AG08396 (cell line): ENCODE results near the gene SNRPB2.

ENCODE experiments used
- DNase-seq: peaks from one replicate; pipeline ENCODE4 v3.0.0; 2012; ENCODE audit warnings: low spot score, mixed read lengths

SNRPB2 gene

DNA sequence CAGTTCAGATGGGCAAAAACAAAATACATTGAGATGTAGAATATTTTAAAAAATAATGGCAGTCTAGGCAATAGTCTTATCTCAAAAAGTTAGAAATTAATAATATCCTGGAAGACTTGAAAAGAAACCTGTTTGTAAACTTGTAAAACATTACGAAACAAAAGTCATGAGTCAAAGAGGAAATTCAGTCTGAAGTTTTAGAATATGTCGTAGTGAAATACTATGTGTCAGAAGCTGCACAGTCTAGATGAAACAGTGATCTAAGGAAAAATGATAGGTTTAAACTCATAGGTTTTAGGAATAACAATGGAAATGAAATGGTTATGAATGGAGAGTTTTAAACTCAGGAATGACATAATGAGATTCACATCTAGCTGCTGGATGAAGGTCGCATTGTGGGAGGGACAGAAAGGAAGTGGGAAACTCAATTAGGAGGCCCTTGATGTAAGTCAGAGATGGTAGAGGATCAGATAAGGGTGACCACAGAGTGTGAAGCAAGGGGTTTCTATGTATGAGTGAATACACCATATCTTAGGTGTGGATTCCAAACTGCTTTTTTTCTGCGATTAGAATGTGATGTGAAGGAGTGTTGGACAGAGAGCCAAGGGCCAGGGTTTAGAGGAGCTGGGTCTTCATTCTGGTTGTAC is 2.8 kb downstream of the SNRPB2 start:
- no peak for DNase-seq

DNA sequence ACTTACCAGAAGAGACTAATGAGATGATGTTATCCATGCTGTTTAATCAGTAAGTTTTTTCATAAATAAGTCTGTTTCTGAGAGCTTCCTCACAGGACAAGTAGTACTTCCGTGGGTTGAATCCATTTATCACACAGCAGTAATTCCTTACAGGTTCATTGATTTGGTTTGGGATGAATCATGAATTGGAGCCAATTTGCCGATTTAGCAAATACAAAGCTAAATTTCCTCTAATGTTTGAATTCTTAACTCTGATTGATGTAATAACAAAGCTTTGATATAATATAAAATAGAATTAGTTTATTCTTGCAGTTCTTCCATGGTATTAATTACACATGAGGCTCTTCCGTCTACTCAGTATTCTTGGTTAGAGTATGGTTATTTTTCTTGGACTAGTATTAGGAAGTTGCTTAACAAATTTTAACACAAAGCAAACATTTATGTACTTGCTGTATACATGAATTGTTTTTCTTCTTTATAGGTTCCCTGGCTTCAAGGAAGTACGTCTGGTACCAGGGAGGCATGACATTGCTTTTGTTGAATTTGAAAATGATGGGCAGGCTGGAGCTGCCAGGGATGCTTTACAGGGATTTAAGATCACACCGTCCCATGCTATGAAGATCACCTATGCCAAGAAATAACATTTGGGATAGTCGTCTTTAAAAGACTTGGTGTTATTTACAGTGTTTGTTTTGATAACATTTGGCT is 10.7 kb downstream of the SNRPB2 start:
- no peak for DNase-seq

GRCh38 chr20:16744178-16744807 is 14.5 kb downstream of the SNRPB2 start:
- no peak for DNase-seq

DNA sequence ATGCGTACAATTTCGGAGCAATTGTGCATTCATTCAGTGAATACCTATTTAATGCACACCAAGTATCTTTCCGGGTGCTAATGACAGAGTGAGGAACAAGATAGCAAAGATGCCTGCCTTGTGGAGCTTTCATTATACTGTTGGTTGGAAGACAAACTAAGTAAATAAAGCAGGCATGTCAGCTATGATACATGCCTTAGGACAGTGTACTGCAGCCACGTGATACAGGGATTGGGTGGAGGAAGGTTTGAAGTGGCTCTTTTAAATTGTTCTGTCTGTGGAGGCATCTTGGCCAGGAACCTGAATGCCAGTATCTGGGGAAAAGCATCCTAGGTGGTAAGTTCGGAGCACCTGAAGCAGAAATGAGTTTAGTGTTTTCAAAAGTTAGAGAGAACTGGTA is 15.4 kb downstream of the SNRPB2 start:
- DNase-seq, result no peak

GRCh38 chr20:16747291-16747811 is 17.5 kb downstream of the SNRPB2 start:
- DNase-seq, result no peak

DNA sequence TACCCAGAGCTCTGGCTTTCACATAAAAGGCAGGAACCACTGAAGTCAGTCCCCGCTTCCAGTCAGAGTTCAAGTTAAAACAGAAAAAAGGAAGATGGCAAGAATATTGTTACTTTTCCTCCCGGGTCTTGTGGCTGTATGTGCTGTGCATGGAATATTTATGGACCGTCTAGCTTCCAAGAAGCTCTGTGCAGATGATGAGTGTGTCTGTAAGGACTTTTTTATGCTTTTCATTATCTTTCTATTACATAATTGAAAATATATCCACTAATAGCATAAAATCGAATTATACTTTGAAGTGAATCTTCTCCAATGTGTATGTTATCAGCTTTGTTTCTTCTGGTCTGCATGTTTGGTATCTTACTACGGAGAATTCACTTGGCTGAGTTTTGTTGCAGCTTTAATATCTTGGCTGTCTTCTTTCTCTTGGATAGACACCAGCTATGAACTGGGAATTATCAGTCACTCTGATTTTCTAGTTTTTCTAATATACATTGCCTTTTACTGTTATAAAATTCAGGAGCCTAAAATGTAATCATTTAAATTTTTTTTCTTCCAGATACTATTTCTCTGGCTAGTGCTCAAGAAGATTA is 18.6 kb downstream of the SNRPB2 start, which contains the start of gene OTOR:
Gene OTOR, plus strand, starts transcription at position 51 of the 593 bp plus-strand sequence. Its CDS starts 44 bp downstream, at position 95.
- no peak for DNase-seq

DNA sequence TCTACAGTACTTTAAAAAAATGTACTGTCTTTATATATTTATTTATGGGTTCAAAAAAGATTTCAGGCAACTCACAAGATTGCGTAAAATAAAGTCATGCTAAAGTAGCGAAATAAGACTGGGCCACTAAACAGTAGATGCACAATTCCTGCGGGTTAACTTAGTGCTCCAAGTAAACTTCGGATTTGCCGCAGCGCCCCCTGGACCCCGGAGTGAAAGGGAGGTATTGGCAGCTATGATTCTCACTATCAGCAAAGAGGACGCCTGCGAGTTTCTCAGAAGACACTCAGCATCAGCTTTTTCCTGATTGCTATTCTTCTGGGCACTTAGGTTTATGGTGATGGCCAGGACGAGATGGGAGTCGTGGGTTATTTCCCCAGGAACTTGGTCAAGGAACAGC is 19.7 kb downstream of the SNRPB2 start:
- no peak for DNase-seq

DNA sequence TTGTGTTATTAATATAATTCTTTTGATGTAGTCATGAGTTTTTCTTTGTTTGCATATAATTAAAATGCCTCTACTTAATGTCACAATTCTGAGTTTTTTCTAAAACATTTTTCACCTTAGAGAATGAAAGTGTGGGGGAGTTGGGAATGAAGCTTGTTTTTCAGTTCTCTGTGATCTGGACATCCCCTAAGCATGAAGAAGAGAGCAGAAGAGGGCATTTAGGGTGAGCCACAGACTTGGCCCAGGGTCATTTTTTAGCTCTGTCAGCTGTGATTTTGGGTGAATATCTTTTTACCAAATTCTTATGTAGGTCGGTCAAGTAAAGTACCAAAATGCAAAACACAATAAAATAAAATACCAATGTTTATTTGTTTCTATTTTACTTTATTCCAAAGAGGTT is 22.3 kb downstream of the SNRPB2 start:
- DNase-seq, result no peak

DNA sequence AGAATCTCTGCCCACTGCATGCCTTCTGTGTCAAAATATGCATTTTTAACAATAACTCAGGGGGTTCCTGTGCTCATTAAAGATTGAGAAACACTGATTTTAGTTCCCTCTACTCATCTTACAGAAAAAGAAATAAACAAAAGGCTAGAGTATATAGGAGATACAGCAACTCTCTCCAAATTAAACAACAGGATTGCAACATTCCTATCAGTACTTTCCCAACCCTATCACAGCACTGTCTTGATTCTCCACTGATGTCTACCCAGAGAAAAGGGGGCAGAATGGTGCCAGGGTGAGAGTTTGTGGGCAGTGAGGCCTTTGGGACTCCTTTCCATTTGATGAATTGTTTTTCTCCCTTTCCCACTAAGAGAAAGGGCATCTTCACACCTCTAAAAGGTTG is 23.1 kb downstream of the SNRPB2 start:
- no peak for DNase-seq

GRCh38 chr20:16758454-16759180 is 28.8 kb downstream of the SNRPB2 start:
- no peak for DNase-seq

DNA sequence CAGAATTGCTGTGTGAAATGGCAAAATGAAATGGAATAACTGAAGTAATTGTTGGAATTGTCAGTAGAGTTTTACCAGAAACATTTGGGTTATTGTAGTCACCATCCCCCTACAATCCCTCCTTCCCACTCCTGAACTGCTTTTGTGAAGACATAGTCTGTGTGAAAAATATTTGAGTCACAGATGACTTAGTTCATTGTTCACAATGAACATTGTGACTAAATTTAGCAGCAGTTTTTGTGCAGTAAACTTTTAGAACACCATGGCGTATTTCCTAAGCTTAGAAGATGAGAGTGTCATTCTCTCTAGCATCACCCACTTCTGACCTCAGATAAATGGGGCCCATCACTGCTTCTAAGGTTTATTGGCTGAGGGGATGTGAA is 29.3 kb downstream of the SNRPB2 start:
- DNase-seq, result no peak

DNA sequence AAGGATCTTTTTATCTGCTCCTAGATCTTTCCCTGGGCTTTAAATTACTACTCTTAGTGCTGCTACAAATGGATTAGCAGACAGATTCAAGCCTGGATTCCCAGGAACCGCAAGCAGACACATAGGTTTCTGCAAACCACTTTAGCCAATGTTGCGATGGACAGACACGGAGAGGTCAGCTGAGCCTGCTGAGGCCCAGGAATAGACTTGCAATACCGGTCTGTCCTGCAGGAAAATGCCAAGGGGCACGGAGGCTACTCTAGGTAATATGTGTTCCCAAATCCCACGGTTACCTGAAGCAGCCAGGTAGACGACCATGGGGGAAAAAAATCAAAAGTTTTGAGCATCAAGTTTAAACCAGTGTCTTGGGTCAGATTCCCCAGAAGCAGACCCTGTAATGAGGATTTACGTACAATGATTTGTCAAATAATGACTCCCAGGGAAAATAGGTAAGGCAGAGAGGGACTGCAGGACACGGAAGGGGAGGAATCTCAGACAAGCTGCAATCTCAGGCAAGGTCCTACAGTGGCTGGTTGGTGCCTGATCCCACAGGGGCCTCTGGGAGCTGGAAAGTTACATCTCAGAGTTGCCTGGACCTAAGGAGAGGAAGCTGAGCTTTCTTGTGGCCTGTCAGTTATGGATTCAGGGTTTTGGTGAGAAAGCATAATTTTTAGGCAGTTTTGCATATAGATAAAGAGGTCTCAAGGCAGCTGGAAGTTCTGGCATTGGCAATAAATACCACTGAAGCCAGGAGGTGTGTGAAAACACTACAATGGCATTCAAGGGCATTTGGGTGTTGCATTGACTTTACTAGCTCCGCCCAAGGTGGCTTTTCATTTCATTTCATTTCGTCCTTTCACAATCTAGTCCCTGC is 30.8 kb downstream of the SNRPB2 start:
- DNase-seq, result peak; percentile 2

GRCh38 chr20:16761305-16761829 is 31.5 kb downstream of the SNRPB2 start:
- DNase-seq, result peak; percentile 66

GRCh38 chr20:16764560-16764959 is 34.7 kb downstream of the SNRPB2 start:
- DNase-seq, result no peak

GRCh38 chr20:16771213-16771612 is 41.4 kb downstream of the SNRPB2 start:
- DNase-seq, result no peak

DNA sequence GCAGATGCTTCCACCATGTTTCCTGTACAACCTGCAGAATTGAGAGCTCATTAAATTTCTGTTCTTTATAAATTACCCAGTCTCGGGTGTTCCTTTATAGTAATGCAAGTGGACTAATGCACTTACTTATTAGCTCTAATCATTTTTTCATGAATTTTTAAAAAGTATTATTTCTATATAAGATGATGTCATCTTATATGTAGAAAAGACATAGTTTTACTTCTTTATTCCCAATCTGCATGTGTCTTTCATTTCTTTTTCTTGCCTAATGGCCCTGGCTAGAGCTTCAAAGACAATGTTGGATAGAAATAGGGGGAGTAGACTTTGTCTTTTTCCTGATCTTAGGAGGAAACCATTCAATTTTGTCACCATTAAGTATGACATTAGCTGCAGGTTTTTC is 46.1 kb downstream of the SNRPB2 start:
- no peak for DNase-seq

DNA sequence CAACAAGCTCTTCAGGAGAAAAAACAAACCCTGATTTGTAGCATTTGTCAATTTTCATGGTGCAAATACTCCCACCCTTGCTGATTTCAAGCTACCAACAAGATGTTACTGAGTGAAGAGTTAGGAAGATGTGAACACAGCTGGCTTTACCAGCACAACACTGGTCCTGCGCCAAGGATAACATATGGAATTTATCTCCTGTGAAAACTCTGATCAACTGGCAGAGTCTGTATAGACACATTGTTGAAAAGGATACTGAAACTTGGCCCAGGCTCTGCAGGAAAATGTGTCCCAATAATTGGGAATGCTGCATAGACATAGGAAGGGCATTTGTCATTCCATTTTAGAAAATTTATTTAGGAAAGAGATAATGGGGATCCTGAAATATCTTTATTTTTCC is 47.3 kb downstream of the SNRPB2 start:
- DNase-seq, result no peak

- DNase-seq, result no peak
Measured at GRCh38 chr20:16778159-16778558, 48.3 kb downstream of the SNRPB2 start.

DNA sequence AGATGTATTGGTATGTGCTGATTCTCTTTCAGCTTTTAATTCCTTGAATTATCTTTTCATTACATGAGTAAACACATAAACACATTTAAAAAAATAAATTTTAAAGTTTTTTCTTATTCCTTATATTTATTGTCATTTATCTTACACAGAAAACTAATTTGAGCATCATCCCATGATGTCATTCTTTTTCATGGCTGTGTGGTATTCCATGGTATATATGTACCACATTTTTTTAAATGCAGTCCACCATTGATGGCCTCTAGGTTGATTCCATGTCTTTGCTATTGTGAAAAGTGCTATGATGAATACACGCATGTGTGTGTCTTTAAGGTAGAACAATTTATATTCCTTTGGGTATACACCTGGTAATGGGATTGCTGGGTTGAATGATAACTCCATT is 51.7 kb downstream of the SNRPB2 start:
- no peak for DNase-seq

DNA sequence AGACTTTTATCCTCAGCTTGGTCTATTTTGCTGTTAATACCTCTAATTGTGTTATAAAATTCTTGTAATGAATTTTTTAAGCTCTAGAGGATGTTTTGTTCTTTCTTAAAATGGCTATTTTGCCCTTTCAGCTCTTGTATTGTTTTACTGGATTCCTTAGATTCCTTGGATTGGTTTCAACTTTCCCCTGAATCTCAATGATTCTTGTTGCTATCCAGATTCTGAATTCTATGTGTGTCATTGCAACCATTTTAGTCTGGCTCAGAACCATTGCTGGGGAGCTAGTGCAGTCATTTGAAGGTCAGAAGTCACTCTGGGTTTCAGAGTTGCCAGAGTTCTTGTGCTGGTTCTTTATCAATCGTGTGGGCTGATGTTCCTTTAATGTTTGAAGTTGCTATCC is 55.4 kb downstream of the SNRPB2 start:
- no peak for DNase-seq
